Measurements from ENCODE around the gene ROBO1. TPM values are rescaled to one million over a fixed set of nuclear protein-coding genes. Genes with fewer than 3 reads are reported as not detected.

Gene ROBO1
- total RNA-seq, 3 donors from 2014 or later, result 12.7 to 50.7 (median 23.6) TPM

DNA sequence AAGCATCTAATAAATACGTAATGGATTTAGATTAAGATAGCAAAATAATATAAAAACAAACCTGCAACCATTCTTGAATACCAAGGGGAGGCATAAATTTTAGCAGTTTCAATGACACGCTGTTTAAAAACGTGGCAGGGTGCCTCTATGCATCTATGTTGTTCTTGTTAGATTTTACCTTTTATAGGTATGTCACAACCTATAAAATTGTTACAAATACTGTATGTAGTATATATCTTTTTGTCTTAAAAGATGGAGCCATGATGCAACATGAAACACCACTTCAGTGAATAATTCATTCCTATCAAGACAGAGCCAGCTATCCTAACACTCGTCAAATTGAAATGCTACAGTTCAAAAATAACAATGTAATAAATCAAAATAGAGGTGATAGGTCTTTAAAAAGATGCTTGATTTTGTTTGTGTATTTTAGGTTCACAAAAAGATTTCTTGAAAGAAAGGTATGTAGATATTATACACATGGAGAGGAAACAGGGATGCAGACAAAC is 1059.2 kb downstream of the ROBO1 start:
- no peak for TF ChIP-seq POLR2A (IDR thresholded peaks at IDR 0.05)
- TF ChIP-seq CTCF (IDR thresholded peaks at IDR 0.05), result no peak
- TF ChIP-seq POLR2AphosphoS5 (IDR thresholded peaks at IDR 0.05), result no peak
- H3K36me3 ChIP-seq, result no peaks in the 10 kb centered on the region
- H3K27me3 ChIP-seq, result no peaks in the 10 kb centered on the region
- H3K9me3 ChIP-seq, result no peaks in the 10 kb centered on the region
- no peak for DNase-seq (ENCODE audit: low spot score in 2 of 2)
- no peak overlapping the region for H3K27ac ChIP-seq
- H3K4me1 ChIP-seq, result no peaks in the 10 kb centered on the region
- intact Hi-C loops (cut with DNase I; ENCODE audit: low total_unique reads), result no loop called here
- no peak overlapping the region for H3K4me3 ChIP-seq

DNA sequence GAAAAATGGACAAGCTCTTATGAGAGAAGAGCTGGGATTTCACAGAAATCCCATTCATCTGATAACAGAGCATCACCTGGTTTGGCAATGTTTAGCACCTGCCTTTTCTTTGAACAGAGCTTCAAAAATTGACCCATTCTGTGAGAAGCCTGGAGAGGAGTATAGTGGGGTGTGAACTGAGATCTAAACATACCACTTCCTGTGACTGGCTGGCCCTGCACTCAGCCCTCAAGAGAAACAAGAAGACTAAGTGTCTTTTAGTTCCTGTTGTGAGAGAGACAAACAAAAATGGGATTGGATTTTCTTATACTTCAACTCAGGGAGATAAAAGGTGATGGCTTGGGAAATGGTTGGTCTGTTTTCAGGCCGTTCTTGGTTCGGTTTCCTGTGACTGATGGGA is 1060.2 kb downstream of the ROBO1 start:
- no peak for DNase-seq (ENCODE audit: low spot score in 2 of 2)
- H3K27me3 ChIP-seq, result no peaks in the 10 kb centered on the region
- no peaks in the 10 kb centered on the region for H3K36me3 ChIP-seq
- intact Hi-C loops (cut with DNase I; ENCODE audit: low total_unique reads), result no loop called here
- no peaks in the 10 kb centered on the region for H3K4me1 ChIP-seq
- no peaks in the 10 kb centered on the region for H3K9me3 ChIP-seq
- TF ChIP-seq CTCF (IDR thresholded peaks at IDR 0.05), result no peak
- no peak for TF ChIP-seq POLR2AphosphoS5 (IDR thresholded peaks at IDR 0.05)
- no peak for TF ChIP-seq POLR2A (IDR thresholded peaks at IDR 0.05)
- no peak overlapping the region for H3K4me3 ChIP-seq
- no peak overlapping the region for H3K27ac ChIP-seq

- Histone ChIP-seq H3K27me3 (no peaks in the 10 kb centered on the region), H3K36me3 (no peaks in the 10 kb centered on the region), H3K27ac (no peak overlapping the region), H3K4me1 (no peaks in the 10 kb centered on the region), H3K4me3 (no peak overlapping the region), H3K9me3 (no peaks in the 10 kb centered on the region)
- no peak for DNase-seq (ENCODE audit: low spot score in 2 of 2)
- intact Hi-C loops (cut with DNase I; ENCODE audit: low total_unique reads), result no loop called here
- TF ChIP-seq CTCF (IDR thresholded peaks at IDR 0.05), result no peak
- TF ChIP-seq POLR2AphosphoS5 (IDR thresholded peaks at IDR 0.05), result no peak
- no peak for TF ChIP-seq POLR2A (IDR thresholded peaks at IDR 0.05)
Observed at GRCh38 chr3:78706906-78707523, 1060.8 kb downstream of the ROBO1 start.

- no peaks in the 10 kb centered on the region for H3K4me1 ChIP-seq
- H3K9me3 ChIP-seq, result no peaks in the 10 kb centered on the region
- H3K36me3 ChIP-seq, result no peaks in the 10 kb centered on the region
- intact Hi-C loops (cut with DNase I; ENCODE audit: low total_unique reads), result no loop called here
- TF ChIP-seq CTCF (IDR thresholded peaks at IDR 0.05) (no peak), POLR2AphosphoS5 (IDR thresholded peaks at IDR 0.05) (no peak), POLR2A (IDR thresholded peaks at IDR 0.05) (no peak)
- H3K27ac ChIP-seq, result no peak overlapping the region
- no peak overlapping the region for H3K4me3 ChIP-seq
- DNase-seq (ENCODE audit: low spot score in 2 of 2), result no peak
- H3K27me3 ChIP-seq, result no peaks in the 10 kb centered on the region
Observed at GRCh38 chr3:78703944-78704343, 1063.9 kb downstream of the ROBO1 start.

GRCh38 chr3:78701537-78701936 is 1066.3 kb downstream of the ROBO1 start:
- intact Hi-C loops (cut with DNase I; ENCODE audit: low total_unique reads), result no loop called here
- no peaks in the 10 kb centered on the region for H3K27me3 ChIP-seq
- no peaks in the 10 kb centered on the region for H3K9me3 ChIP-seq
- TF ChIP-seq CTCF (IDR thresholded peaks at IDR 0.05) (no peak), POLR2A (IDR thresholded peaks at IDR 0.05) (no peak), POLR2AphosphoS5 (IDR thresholded peaks at IDR 0.05) (no peak)
- DNase-seq (ENCODE audit: low spot score in 2 of 2), result no peak
- H3K4me3 ChIP-seq, result no peak overlapping the region
- H3K27ac ChIP-seq, result no peak overlapping the region
- H3K36me3 ChIP-seq, result no peaks in the 10 kb centered on the region
- H3K4me1 ChIP-seq, result no peaks in the 10 kb centered on the region
